Uterus (tissue), 2 donors: ENCODE results near the gene PRRT1.

Experiments
- CTCF ChIP-seq, 4 experiments: fragments of 200-600 bp in 2 of 4; fragments of 450-650 bp in 2 of 4; sonication (generic) in 2 of 4; IDR thresholded peaks; one replicate each; pipeline ENCODE4 v1.5.1; 2016 to 2019; ENCODE audit warnings: antibody characterized with exemption in 4 of 4, mild to moderate bottlenecking in 2 of 4, moderate library complexity in 1 of 4
- POLR2A ChIP-seq, 2 donors: fragments of 450-650 bp; IDR thresholded peaks; one replicate each; pipeline ENCODE4 v1.6.1; 2016; ENCODE audit warnings: antibody characterized with exemption in 2 of 2, mild to moderate bottlenecking in 1 of 2, moderate library complexity in 1 of 2

GRCh38 chr6:32102255-32102654 is 49.5 kb downstream of the PRRT1 start:
- no peak for TF ChIP-seq CTCF (IDR thresholded peaks at IDR 0.05)
- TF ChIP-seq POLR2A (IDR thresholded peaks at IDR 0.05) = no peak
